CD1c-positive myeloid dendritic cell (primary cell): ENCODE data around the gene PDE5A.
"Not testable (repeated sequence)": the region's sequence is repeated elsewhere in the genome, so short reads cannot be mapped to it uniquely, and the experiment has no call there.

Experiments
- DNase-seq: peaks from one replicate; pipeline ENCODE4 v3.0.0-alpha.2; 2016; ENCODE audit errors: extremely low spot score

The PDE5A gene

DNA sequence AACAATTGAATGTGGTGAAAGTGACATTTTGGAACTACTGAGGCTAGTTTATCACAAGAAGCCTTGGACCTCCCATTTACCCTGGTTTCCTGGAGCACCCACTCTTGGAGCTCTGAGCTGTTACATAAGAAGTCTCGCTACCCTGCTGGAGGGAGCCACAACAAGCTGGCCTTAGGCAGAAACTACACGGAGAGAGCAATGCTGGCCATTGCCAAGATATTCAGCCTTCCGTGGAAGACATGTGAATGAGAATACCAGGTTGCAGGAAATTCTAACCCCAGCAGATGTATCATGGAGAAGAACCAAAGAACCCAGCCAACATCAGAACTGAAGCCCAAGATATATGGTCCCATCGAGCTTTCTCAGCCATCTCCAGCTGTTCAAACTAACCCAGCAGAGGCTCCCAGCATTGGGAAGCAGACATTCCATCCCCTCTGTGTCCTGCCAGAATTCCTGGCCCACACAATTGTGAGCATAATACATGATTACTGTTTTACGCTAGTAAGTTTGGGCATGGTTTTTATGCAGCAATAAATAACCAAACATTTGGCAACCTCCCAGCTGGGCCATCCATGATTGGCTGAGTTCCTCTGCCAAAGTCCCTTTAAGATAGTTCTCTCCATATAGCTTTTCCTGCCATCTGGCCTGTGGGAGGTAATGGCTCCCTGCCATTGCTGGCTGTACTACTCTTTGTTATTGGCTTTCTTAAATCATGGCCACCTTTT is 17.9 kb upstream of the PDE5A start:
- DNase-seq = no peak

- no peak for DNase-seq
Observed at GRCh38 chr4:119643306-119644042, 14.9 kb upstream of the PDE5A start.

GRCh38 chr4:119641765-119642164 is 13.2 kb upstream of the PDE5A start:
- no peak for DNase-seq

- no peak for DNase-seq
Observed at GRCh38 chr4:119638359-119638758, 9.8 kb upstream of the PDE5A start.

DNA sequence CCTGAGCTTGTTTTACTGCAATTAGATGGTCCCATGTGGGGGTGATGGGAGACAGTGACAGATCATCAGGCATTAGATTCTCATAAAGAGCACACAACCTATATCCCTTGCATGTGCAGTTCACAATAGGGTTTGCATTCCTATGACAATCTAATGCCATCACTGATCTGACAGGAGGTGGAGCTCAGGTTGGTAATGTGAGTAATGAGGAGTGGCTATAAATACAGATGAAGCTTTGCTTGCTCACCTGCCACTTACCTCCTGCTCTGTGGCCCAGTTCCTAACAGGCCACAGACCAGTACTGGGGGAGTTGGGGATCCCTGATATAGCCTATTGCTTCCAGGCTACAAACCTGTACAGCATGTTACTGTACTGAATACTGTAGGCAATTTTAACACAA is 8.2 kb upstream of the PDE5A start:
- not testable (repeated sequence) for DNase-seq

- no peak for DNase-seq
Observed at GRCh38 chr4:119632216-119632615, 3.6 kb upstream of the PDE5A start.

GRCh38 chr4:119629142-119629471 is 503 bp upstream of the PDE5A start:
- no peak for DNase-seq

GRCh38 chr4:119627267-119628255 is 1.0 kb downstream of the PDE5A start:
- peak; percentile 53 for DNase-seq

DNA sequence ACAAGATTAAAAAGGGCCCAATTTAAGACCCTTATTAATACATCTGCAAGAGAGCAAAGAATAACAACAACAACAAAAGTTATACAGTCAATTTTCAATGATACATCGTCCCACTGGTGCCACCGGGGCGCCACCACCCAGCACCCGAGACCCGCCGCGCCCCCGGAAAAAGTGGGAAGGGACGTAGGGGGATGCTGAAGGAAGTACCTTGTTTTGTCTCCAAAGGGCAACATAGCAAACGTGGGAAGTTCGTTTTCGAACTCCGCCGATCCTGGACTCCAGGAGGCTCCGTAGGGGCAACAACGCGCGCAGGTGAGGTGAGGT is 1.7 kb downstream of the PDE5A start:
- no peak for DNase-seq

DNA sequence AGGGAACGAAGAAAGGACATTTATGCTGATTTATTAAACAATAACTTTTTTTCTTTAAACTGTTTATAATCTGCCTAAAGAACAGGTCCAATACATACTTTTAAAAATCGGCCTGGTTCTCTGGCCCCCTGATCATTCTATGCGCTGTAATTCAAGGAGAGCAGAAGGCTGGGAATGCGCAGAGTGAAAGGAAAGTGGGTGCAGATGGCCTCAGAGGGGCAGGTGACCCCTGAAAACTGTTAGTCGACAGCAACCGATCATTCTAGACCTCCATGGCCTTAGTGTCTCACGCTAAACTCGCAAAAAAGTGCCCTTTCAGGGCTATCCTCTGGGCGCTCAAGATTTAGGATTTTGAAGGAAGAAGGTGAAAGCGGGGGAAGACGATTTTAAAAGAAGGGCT is 2.2 kb downstream of the PDE5A start:
- no peak for DNase-seq

GRCh38 chr4:119625761-119626160 is 2.8 kb downstream of the PDE5A start:
- no peak for DNase-seq

DNA sequence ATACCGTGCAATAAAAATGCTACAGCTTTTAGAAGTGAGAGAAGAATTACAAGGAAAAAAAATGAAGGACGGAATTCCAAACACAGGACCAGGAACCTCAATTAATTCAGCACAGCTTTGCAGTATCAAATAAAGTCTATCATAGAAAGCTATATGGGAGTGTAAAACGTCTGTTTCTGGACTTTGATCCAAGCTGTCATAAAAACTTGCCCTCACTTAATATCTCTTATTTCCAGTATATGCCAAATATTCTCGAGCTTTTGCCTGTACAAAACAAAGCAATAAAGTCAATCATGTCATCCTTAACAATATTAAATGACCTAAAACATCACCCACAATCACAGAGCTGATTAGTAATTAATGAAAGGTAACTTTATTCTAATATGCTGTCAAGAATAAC is 4.2 kb downstream of the PDE5A start:
- no peak for DNase-seq

DNA sequence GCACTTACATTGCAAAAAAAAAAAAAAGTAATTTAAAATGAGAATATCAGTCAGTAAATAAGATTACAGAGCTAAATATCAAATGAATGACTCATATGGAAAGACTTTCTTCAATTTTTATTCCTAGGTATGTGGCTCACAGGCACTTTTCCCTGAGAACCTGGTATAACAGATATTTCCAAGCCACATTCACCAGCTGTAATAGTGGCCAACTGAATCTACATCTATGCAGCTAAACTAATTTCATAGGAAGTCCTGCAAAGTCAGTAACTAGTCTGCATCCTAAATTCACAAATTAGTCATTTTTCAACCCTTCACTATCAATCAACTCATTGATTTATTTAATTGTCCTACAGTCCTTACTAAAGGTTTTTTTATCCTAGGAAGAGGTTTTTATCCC is 5.6 kb downstream of the PDE5A start:
- DNase-seq = no peak

DNA sequence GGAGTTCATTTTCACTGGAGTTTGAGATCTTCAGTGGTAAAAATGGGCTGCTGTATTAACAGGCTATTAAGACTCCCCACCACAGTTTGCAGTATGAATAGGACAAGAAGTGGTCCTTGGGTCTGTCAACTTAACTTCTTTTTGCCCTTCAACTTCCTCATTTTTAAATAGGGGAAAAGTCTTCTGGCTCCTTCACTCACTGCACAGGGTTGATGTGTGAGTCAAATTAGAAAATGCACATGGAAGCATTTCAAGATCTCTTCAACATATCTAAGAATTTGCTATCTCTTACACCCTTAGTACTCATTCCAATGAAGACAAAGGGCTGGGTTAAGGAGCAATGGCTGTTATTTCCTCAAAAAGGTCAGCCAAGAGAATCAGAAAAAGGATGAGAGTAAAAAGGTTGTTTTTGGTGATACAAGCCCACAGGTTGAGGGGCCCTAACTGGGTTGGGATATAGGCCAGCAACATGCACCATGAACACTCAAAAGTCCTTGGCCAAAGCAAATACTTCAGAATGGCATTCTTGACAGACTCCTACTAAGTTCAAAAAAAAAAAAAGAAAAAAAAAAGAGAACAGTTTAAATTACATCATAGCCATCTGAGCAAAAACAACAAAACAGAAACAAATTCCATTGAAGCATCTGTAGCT is 13.4 kb downstream of the PDE5A start:
- DNase-seq = no peak

DNA sequence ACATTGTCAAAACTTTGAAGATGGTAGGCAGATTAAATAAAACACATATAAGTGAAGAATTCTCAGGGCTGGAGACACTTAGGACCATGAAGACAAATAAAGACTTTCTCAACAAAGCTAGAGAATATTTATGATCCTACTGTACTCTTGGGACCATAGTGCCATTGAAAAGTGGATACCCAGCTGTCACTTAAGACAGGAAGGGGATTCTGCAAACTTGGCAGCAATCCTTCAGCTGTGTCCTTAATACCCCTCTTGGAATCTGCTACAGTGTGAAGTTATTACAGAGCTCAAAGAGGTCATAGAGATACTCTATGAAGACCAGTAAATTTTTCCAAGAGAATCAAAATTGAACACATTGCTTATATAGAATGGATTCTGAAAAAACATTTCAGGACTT is 24.3 kb downstream of the PDE5A start:
- no peak for DNase-seq

GRCh38 chr4:119602366-119602765 is 26.2 kb downstream of the PDE5A start:
- no peak for DNase-seq

DNA sequence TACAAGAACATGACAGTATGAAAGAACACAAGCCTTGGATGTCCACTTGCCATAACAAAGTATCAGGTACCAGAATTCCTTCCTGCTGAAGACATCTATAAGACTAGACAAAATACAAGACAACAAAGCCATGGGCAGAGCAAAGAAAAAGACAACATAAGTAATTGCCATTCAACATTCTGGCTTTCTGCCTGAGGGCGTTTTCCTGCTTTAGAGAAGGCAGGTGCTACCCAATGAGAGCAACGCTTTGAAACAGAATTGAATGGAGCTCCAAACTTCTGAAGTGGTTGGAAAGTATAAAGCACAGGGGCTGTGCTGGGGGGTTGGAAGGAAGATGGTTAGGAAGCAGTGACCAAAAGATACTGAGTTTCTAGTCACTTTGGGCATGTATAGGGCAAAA is 30.1 kb downstream of the PDE5A start:
- no peak for DNase-seq

GRCh38 chr4:119597377-119597776 is 31.2 kb downstream of the PDE5A start:
- DNase-seq = no peak

DNA sequence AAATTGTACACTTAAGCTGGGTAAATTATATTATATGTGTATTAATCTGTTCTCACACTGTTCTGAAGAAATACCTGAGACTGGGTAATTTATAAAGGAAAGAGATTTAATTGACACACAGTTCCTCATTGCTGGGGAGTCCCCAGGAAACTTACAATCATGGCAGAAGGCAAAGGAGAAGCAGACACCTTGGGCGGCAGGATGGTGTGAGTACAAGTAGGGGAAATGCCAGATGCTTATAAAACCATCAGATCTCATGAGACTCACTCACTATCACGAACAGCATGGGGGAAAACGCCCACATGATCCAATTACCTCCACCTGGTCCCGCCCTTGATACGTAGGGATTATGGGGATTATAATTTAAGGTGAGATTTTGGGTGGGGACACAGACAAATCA is 34.9 kb downstream of the PDE5A start:
- DNase-seq = no peak

- DNase-seq = no peak
Observed at GRCh38 chr4:119592830-119593229, 35.8 kb downstream of the PDE5A start.

DNA sequence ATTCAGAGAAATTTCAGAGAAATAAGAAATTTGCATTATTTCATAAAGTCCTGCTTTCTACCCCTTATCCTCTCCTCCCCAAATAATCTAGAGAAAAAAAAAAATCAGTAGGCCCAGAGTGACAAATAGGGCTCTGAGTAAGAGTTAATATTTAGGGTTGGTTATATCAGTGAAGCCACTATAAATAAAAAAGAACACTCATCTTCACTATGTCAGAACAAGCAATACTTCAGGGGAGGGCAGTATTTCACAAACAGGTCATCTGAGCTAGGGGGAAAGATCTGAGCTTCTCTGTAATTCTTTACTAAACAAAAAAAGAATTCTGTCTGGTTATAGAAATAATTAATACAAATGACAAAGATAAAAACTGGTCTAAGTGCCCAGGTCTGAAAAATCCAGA is 39.4 kb downstream of the PDE5A start:
- DNase-seq = no peak

DNA sequence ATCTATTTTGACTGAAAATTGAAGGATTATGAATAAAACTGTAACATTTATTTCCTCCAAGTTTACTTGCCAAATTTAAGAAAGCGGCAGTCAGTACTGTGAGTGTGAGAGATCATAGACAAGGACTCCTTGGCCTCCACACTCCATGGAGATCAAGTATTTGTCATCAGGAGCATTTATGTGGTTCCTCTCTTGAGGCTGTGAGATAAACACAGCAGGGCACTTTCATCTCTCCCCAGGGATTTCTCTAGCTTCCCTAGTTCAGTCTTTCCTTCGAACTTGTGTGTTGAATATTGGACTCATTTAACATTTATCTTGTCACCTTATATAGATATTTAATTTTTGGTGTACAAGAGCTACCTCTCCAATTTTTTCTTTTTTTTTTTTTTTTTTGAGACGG is 40.8 kb downstream of the PDE5A start:
- no peak for DNase-seq
